Medulla oblongata (tissue), 1 donor: ENCODE data around the gene CMIP.

Experiments used
- DNase-seq: peaks from one replicate; pipeline ENCODE4 v3.0.0-alpha.2; 2015; ENCODE audit errors: extremely low spot score

Gene CMIP

GRCh38 chr16:81637336-81638235 is 193.0 kb downstream of the CMIP start:
- DNase-seq: no peak

- no peak for DNase-seq
Observed at GRCh38 chr16:81638286-81638945, 193.8 kb downstream of the CMIP start.

GRCh38 chr16:81639348-81639747 is 194.7 kb downstream of the CMIP start:
- DNase-seq: no peak

- no peak for DNase-seq
Observed at GRCh38 chr16:81639931-81640680, 195.5 kb downstream of the CMIP start.

- DNase-seq: no peak
Observed at GRCh38 chr16:81640681-81641070, 196.1 kb downstream of the CMIP start.

GRCh38 chr16:81641395-81642106 is 196.9 kb downstream of the CMIP start:
- no peak for DNase-seq

GRCh38 chr16:81642107-81642436 is 197.5 kb downstream of the CMIP start:
- DNase-seq: no peak

GRCh38 chr16:81642943-81643342 is 198.3 kb downstream of the CMIP start:
- no peak for DNase-seq

GRCh38 chr16:81645266-81645694 is 200.7 kb downstream of the CMIP start:
- DNase-seq: peak; percentile 84

GRCh38 chr16:81645925-81646324 is 201.3 kb downstream of the CMIP start:
- DNase-seq: no peak

- DNase-seq: no peak
Observed at GRCh38 chr16:81646561-81646960, 202.0 kb downstream of the CMIP start.

- DNase-seq: no peak
Observed at GRCh38 chr16:81647527-81647926, 202.9 kb downstream of the CMIP start.

GRCh38 chr16:81649561-81650184 is 205.1 kb downstream of the CMIP start:
- DNase-seq: no peak

- DNase-seq: no peak
Observed at GRCh38 chr16:81650281-81650680, 205.7 kb downstream of the CMIP start.

- no peak for DNase-seq
Observed at GRCh38 chr16:81650982-81651562, 206.5 kb downstream of the CMIP start.

GRCh38 chr16:81651758-81652718 is 207.4 kb downstream of the CMIP start:
- DNase-seq: no peak

GRCh38 chr16:81652798-81653505 is 208.3 kb downstream of the CMIP start:
- DNase-seq: no peak

- DNase-seq: no peak
Observed at GRCh38 chr16:81654346-81654745, 209.7 kb downstream of the CMIP start.

GRCh38 chr16:81655469-81656162 is 211.0 kb downstream of the CMIP start:
- no peak for DNase-seq
